Stimulated activated naive CD8-positive, alpha-beta T cell treated with anti-CD3 and anti-CD28 coated beads, Interleukin-15, Interleukin-2, amounts not matched to agents 100 ng/mL and 50 ng/mL, for 24 hours (primary cell): ENCODE results near the gene OSMR.

Experiments used
- H3K27ac Mint-ChIP-seq: one replicate; pipeline ENCODE4 v1.8.0; 2021; ENCODE audit warnings: mild to moderate bottlenecking, mixed read lengths
- H3K27me3 Mint-ChIP-seq: one replicate; pipeline ENCODE4 v1.8.0; 2021; ENCODE audit warnings: mixed read lengths
- H3K36me3 Mint-ChIP-seq: one replicate; pipeline ENCODE4 v1.8.0; 2021; ENCODE audit warnings: low read depth, mixed read lengths
- H3K4me1 Mint-ChIP-seq: one replicate; pipeline ENCODE4 v1.8.0; 2021; ENCODE audit warnings: low read depth, mixed read lengths
- H3K4me3 Mint-ChIP-seq: one replicate; pipeline ENCODE4 v1.8.0; 2021; ENCODE audit warnings: mild to moderate bottlenecking, mixed read lengths
- H3K9me3 Mint-ChIP-seq: one replicate; pipeline ENCODE4 v1.8.0; 2021; ENCODE audit warnings: mixed read lengths

The OSMR gene

DNA sequence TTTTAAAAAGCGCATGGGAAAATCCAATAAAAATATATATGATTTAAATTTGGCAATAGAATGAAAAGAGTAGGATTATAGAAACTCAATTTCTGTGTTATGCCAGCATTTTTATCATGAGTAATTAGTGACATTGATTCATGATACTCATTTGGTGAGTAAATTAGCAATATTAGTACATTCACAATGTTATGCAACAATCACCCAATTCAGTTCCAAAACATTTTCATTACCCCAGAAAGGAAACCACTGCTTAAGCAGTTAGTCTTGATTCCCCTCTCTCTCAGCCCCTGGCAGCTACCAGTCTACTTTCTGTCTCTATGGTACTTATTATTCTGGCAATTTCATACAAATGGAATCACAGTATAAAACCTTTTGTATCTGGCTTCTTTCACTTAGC lies 27.0 kb downstream of the OSMR start:
- no peak overlapping the region for H3K4me3 Mint-ChIP-seq
- no peaks in the 10 kb centered on the region for H3K9me3 Mint-ChIP-seq
- no peak overlapping the region for H3K27ac Mint-ChIP-seq
- H3K27me3 Mint-ChIP-seq: peaks cover 36% of the 10 kb centered on the region
- H3K4me1 Mint-ChIP-seq: no peaks in the 10 kb centered on the region
- no peaks in the 10 kb centered on the region for H3K36me3 Mint-ChIP-seq

DNA sequence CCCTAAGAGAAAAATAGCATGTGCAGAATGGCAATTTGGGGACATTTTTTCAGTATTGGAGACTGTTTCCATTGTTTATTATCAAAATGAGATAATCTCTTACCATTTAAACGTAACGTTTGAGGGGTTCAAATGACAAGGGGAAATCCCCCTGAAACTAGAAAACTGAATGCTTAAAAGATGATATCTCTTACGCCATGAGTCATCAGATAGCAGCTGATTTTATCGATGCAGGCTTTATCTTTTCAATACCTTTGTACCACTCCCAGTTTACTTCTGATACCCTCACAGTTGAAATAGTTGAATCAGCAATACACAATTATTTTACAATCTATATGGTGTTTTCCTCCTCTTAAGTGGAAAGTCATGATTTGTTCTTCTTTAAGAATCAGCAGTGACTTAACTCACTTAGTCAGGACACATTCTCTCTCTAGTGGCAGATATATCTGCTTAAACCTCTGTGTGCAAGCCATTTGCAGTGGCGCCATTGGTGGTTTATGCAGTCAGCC lies 29.2 kb downstream of the OSMR start:
- no peaks in the 10 kb centered on the region for H3K4me1 Mint-ChIP-seq
- H3K9me3 Mint-ChIP-seq: no peaks in the 10 kb centered on the region
- H3K4me3 Mint-ChIP-seq: no peak overlapping the region
- peaks cover 33% of the 10 kb centered on the region for H3K27me3 Mint-ChIP-seq
- no peak overlapping the region for H3K27ac Mint-ChIP-seq
- H3K36me3 Mint-ChIP-seq: no peaks in the 10 kb centered on the region

DNA sequence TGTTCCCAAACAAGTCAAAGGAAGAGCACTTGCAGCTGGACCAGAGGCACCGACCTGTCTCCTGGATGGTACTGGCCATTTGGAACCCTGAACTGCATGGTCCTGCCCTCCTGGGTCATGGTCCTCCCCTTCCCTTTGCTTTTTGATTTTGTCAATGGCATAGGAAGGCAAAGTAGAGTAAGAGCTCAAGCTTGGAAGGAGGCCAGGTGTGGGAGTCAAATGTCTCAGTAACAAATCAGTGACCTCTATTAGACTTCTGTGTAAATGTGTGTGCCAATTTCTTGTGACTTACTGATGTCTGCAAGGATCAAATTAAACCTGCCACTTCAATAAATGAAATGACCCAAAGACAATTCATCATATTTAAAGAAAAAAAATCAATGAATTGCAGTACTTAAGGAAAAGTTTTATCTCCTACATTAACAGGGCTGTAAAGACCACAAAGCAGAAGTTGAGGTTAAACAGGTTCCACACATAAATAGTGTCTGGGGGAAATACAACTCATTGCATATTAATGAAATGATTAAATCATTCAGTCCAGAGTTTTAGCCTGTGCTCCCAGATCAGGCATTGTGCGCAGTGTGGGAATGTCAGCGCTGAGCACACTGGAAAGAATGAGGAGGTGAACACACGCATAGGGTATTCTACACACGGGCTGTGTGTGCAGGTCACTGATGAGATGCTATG lies 32.7 kb downstream of the OSMR start:
- peaks cover 24% of the 10 kb centered on the region for H3K27me3 Mint-ChIP-seq
- H3K27ac Mint-ChIP-seq: no peak overlapping the region
- no peaks in the 10 kb centered on the region for H3K36me3 Mint-ChIP-seq
- no peak overlapping the region for H3K4me3 Mint-ChIP-seq
- H3K9me3 Mint-ChIP-seq: no peaks in the 10 kb centered on the region
- no peaks in the 10 kb centered on the region for H3K4me1 Mint-ChIP-seq

DNA sequence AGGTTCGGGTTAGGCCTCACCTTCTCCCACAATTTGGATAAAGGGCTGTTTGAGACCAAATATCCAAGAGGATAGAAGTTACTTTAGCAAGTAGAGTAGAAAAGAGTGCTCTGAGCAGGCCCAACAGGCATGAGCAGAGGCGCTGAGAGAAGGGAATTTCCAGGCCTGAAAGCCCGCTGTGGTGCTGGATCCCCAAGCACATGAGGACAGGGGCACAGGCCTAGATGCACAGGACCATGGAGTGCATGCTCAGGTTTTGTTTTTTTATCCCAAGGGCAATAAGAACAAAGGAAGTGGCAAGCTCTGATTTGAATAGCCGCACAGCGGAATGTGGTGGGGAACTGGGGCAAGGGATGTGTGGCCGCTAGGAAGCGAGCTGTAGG lies 33.3 kb downstream of the OSMR start:
- Mint-ChIP-seq H3K27me3 (peaks cover 24% of the 10 kb centered on the region), H3K27ac (no peak overlapping the region), H3K4me3 (no peak overlapping the region), H3K4me1 (no peaks in the 10 kb centered on the region), H3K9me3 (no peaks in the 10 kb centered on the region), H3K36me3 (no peaks in the 10 kb centered on the region)

DNA sequence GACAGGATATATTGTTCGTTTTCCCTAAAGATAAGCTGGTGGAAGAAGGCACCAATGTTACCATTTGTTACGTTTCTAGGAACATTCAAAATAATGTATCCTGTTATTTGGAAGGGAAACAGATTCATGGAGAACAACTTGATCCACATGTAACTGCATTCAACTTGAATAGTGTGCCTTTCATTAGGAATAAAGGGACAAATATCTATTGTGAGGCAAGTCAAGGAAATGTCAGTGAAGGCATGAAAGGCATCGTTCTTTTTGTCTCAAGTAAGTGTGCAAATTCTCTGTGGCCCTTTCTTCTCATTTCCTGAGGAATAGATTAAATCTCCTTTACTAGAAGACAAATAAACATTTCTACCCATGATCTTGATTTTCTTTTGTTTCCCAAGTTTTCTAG lies 38.0 kb downstream of the OSMR start:
- H3K9me3 Mint-ChIP-seq: no peaks in the 10 kb centered on the region
- no peak overlapping the region for H3K4me3 Mint-ChIP-seq
- no peak overlapping the region for H3K27ac Mint-ChIP-seq
- no peaks in the 10 kb centered on the region for H3K36me3 Mint-ChIP-seq
- H3K4me1 Mint-ChIP-seq: no peaks in the 10 kb centered on the region
- H3K27me3 Mint-ChIP-seq: peaks cover 28% of the 10 kb centered on the region

DNA sequence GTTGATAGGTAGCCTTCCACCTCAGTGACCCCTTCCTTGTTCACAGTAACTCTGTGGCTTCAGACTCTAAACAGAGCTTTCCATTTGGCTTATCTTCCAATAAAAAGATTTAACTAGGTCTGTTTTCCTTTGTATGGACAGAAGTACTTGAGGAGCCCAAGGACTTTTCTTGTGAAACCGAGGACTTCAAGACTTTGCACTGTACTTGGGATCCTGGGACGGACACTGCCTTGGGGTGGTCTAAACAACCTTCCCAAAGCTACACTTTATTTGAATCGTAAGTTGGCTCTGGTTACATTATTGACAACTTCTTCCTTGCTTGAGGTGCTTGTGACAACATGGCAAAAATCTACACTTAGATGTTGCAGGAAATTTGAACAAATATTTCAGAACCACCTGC lies 39.4 kb downstream of the OSMR start:
- no peaks in the 10 kb centered on the region for H3K4me1 Mint-ChIP-seq
- H3K4me3 Mint-ChIP-seq: no peak overlapping the region
- no peaks in the 10 kb centered on the region for H3K9me3 Mint-ChIP-seq
- no peak overlapping the region for H3K27ac Mint-ChIP-seq
- H3K27me3 Mint-ChIP-seq: peaks cover 30% of the 10 kb centered on the region
- H3K36me3 Mint-ChIP-seq: no peaks in the 10 kb centered on the region

DNA sequence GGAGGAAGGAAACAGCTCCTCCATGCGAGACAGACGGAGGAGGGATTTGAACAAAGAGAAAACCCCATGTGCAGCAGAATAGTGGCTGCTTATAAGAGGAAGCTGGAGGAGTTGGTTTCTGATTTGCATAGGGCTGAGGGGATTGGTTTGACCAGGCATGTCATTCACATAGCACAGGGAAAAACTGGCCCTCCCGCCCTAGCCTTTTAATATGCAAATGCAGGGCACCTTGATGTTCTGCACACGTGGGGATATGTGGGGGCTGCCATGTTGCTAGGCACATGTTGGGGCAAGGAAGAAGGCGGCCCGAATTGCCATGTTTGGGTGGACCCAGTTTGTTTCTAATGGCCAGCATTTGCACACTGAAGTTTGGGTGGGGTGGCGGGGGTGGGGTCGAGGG lies 42.2 kb downstream of the OSMR start:
- peaks cover 39% of the 10 kb centered on the region for H3K27me3 Mint-ChIP-seq
- H3K4me1 Mint-ChIP-seq: no peaks in the 10 kb centered on the region
- no peaks in the 10 kb centered on the region for H3K9me3 Mint-ChIP-seq
- no peaks in the 10 kb centered on the region for H3K36me3 Mint-ChIP-seq
- no peak overlapping the region for H3K4me3 Mint-ChIP-seq
- H3K27ac Mint-ChIP-seq: no peak overlapping the region

DNA sequence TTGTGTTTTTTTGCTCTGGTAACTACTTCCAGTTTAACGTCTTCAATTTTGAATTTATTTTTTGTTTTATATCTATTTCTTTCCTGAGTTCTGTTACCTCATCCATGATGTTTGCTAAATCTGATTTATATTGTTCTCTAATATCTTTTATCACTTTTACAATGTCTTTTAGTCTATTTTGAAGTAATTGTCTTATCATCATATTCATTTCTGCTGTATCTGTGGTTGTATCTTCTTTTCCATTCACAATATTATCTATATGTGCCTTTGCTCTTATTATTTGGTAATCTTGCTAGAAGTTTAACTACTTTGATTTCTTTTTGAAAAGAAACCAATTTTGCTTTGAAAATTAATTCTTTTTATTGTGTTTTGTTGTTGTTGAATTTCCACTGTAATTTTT lies 43.6 kb downstream of the OSMR start:
- H3K9me3 Mint-ChIP-seq: peaks cover 5% of the 10 kb centered on the region
- H3K4me1 Mint-ChIP-seq: no peaks in the 10 kb centered on the region
- no peaks in the 10 kb centered on the region for H3K36me3 Mint-ChIP-seq
- H3K27ac Mint-ChIP-seq: no peak overlapping the region
- peaks cover 40% of the 10 kb centered on the region for H3K27me3 Mint-ChIP-seq
- H3K4me3 Mint-ChIP-seq: no peak overlapping the region

DNA sequence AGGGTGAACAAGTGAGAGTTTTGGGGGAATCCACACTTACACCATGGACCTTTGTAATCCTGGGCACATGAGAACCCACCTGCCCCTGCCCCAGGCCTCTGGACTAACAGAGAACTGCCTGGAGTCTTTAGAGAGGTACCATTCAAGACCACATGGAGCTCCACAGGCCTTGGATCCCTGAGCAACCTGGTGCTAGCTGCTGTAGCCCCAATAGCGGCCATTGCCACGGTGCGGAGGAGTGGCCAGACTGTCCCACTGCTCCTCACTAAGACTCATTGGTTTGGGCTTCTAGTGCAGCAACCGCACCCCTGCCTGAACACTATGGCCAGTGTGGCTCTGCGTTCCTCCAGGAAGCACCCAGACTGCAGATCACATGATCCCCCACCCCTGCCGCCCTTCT lies 45.8 kb downstream of the OSMR start:
- Mint-ChIP-seq H3K27me3 (peaks cover 28% of the 10 kb centered on the region), H3K4me3 (no peak overlapping the region), H3K9me3 (peaks cover 13% of the 10 kb centered on the region), H3K4me1 (no peaks in the 10 kb centered on the region), H3K27ac (no peak overlapping the region), H3K36me3 (no peaks in the 10 kb centered on the region)

DNA sequence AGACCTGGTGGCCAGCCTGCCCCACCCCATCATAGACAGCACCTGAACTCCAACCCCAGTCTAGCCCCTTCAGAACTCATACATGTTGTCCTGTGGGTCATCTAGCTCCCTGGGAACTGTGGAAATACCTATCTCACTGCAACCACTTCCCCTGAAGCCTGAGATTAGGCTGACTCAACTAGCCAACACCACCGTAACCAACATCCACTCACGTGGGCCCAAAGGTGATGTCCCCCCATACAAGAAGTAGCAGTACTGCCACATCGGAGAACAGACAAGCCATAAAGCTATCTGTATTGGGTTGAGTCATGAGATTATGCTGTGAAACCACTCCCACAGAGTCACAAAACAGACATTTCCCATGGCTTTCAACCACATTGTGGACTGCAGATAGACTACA lies 46.6 kb downstream of the OSMR start:
- no peaks in the 10 kb centered on the region for H3K4me1 Mint-ChIP-seq
- H3K36me3 Mint-ChIP-seq: no peaks in the 10 kb centered on the region
- no peak overlapping the region for H3K27ac Mint-ChIP-seq
- H3K4me3 Mint-ChIP-seq: no peak overlapping the region
- peaks cover 24% of the 10 kb centered on the region for H3K27me3 Mint-ChIP-seq
- peaks cover 14% of the 10 kb centered on the region for H3K9me3 Mint-ChIP-seq

DNA sequence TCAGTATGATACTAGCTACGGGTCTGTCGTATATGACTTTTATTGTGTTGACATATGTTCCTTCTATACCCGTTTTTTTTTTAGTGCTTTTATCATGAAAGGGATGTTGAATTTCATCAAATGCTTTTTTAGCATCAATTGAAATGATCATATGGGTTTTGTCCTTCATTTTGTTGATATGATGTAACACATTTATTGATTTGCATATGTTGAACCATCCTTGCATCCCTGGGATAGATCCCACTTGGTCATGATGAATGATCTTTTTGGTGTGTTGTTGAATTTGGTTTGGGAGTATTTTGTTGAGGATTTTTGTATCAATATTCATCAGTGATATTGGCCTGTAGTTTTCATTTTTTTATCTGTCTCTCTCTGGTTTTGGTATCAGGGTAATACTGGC lies 50.9 kb downstream of the OSMR start:
- Mint-ChIP-seq H3K36me3 (no peaks in the 10 kb centered on the region), H3K27ac (no peak overlapping the region), H3K4me1 (no peaks in the 10 kb centered on the region), H3K9me3 (peaks cover 19% of the 10 kb centered on the region), H3K4me3 (no peak overlapping the region), H3K27me3 (peaks cover 11% of the 10 kb centered on the region)

DNA sequence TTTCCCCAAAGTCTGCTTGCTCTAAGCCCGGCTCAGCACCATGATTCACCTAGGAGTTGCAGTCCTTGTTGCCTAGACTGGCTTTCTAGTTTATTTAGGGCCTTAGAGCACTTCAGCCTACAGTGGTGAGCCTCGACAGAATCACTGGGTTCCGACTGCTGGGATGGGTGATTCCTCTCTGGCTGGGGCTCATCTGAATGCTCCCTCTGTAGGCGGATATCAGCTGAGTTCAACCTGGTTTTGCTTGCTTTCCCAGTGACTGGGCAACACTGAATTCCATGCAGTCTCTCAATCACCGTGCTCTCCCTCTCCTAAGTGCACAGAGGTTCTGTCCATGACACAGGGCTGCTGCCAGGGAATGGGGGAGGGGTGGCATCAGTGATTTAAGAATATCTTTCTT lies 54.1 kb downstream of the OSMR start:
- Mint-ChIP-seq H3K27me3 (peaks cover 8% of the 10 kb centered on the region), H3K9me3 (peaks cover 13% of the 10 kb centered on the region), H3K36me3 (no peaks in the 10 kb centered on the region), H3K4me1 (no peaks in the 10 kb centered on the region), H3K27ac (no peak overlapping the region), H3K4me3 (no peak overlapping the region)

DNA sequence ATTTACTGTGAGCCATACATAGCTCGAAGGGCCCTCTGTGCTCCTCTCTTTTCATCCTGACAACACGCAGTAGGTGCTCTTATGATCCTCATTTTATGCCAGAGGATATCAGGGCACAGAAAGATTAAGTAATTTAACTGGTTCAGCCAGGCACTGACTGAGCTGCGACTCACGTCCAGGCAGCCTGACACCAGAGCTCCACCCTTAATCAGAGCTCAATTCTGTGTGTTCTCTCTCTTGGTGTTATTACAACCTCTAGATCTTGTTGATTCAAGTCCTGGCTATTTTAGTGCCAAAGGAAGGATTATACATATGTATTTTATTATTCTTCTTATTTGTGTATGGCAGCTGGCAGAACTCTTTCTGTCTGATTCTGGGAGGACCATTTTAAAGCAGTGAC lies 59.7 kb downstream of the OSMR start:
- Mint-ChIP-seq H3K27me3 (peaks cover 23% of the 10 kb centered on the region), H3K27ac (no peak overlapping the region), H3K4me1 (no peaks in the 10 kb centered on the region), H3K4me3 (no peak overlapping the region), H3K9me3 (peaks cover 7% of the 10 kb centered on the region), H3K36me3 (no peaks in the 10 kb centered on the region)

DNA sequence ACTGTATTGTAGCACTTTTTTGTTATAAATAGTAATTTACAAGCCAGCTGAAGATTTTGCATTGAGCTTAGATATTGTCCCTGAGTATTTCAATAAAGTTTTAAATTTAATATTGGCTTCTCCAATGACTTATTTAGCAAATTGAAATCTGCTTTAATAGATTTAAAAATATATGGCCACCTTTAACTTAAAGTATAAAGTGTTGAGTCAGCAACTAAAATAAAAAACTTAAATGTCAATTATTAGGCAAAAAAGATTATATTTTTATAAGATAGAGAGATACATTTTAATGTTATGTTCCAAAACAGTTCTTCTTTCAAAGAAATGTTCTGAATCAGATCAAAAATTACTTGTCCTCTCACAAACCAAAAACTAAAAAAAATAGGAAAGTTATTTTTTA lies 60.7 kb downstream of the OSMR start:
- H3K27me3 Mint-ChIP-seq: peaks cover 23% of the 10 kb centered on the region
- H3K4me3 Mint-ChIP-seq: no peak overlapping the region
- H3K4me1 Mint-ChIP-seq: no peaks in the 10 kb centered on the region
- peaks cover 7% of the 10 kb centered on the region for H3K9me3 Mint-ChIP-seq
- no peaks in the 10 kb centered on the region for H3K36me3 Mint-ChIP-seq
- no peak overlapping the region for H3K27ac Mint-ChIP-seq

DNA sequence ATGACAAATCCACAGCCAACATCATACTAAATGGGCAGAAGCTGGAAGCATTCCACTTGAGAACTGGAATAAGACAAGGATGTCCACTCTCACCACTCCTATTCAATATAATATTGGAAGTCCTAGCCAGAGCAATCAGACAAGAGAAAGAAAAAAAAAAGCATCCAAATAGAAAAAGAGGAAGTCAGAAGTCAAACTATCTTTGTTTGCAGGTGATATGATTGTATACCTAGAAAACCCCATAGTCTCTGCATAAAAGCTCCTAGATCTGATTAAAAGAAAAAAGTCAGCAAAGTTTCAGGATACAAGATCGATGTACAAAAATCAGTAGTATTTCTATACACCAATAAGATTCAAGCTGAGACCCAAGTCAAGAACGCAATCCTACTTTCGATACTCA lies 66.1 kb downstream of the OSMR start:
- Mint-ChIP-seq H3K27ac (no peak overlapping the region), H3K27me3 (peaks cover 26% of the 10 kb centered on the region), H3K9me3 (peaks cover 4% of the 10 kb centered on the region), H3K4me3 (no peak overlapping the region), H3K36me3 (no peaks in the 10 kb centered on the region), H3K4me1 (no peaks in the 10 kb centered on the region)

DNA sequence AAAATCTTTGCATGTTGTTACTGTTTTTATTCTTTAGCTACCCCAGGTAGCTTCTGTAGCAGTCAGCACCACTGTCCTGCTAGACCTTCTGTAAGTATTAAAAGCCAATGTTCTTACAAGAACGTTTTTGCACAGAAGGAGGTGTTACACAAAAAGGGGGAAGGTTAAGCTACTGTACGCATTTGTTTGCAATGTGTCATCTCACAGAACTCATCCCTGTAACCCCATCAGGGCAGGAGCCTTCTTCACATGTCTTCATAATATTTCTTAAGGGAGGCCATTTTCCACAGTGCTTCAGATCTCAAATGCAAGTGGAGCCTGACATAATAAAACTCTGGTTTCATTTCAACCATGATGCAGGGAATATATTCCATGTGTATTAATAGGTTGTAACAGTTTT lies 67.9 kb downstream of the OSMR start:
- Mint-ChIP-seq H3K9me3 (peaks cover 3% of the 10 kb centered on the region), H3K36me3 (no peaks in the 10 kb centered on the region), H3K4me1 (no peaks in the 10 kb centered on the region), H3K27me3 (peaks cover 27% of the 10 kb centered on the region), H3K4me3 (no peak overlapping the region), H3K27ac (no peak overlapping the region)
